Adrenal gland (tissue), 5 donors: ENCODE results near the gene ITGA1.

Experiments used
- CTCF ChIP-seq, 6 experiments: fragments of 450-650 bp in 4 of 6; fragments of 200-600 bp in 2 of 6; sonication (generic) in 1 of 6; IDR thresholded peaks; 1 replicate in 5 of 6; 2 replicates in 1 of 6; pipeline versions ENCODE4 v1.5.1 to v1.8.0; 2016 to 2021; ENCODE audit warnings: antibody characterized with exemption in 6 of 6, mild to moderate bottlenecking in 2 of 6, moderate library complexity in 1 of 6
- POLR2A ChIP-seq, 2 donors: fragments of 450-650 bp; IDR thresholded peaks; one replicate each; pipeline ENCODE4 v1.6.1; 2017; ENCODE audit warnings: antibody characterized with exemption in 2 of 2, mild to moderate bottlenecking in 2 of 2, moderate library complexity in 1 of 2
- donor health status: DM: no; HTN: no; CAD: no.

DNA sequence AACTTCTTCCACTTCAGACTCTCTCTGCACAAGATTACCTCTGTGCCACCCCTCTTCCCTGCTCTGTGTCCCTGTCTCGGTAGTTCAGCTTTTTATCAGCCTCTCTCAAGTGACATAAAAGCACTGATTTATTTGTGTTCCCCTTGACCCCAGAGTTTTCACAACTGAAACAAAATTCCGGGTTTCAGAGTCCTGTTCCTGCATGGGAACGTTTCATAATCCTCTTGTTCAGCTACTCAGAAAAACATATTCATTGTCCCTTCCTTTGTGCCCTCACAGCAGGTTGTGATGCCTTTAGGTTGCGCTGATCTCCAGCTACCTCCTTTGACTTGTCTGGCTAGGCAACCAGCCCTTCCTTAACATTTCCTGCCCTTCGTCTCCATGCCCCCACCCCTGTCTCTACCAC is 13.7 kb upstream of the ITGA1 start:
- TF ChIP-seq POLR2A (IDR thresholded peaks at IDR 0.05) = no peak
- TF ChIP-seq CTCF (IDR thresholded peaks at IDR 0.05) = no peak
